ENCODE measurements around the gene PPP1R14B.

Gene PPP1R14B

GRCh38 chr11:64208086-64208795 is 38.5 kb downstream of the PPP1R14B start:
- no peak for DNase-seq

- no peak for DNase-seq
These were observed 39.3 kb downstream of the PPP1R14B start for GRCh38 chr11:64207256-64208085.

- no peak for DNase-seq
These were observed 40.1 kb downstream of the PPP1R14B start, which contains the start of gene FERMT3 for GRCh38 chr11:64206457-64207255. TSS of gene FERMT3 (plus strand) at chr11:64206721. CDS start at chr11:64207365, 644 bp downstream.

- DNase-seq = peak; percentile 92
These were observed 42.2 kb downstream of the PPP1R14B start for GRCh38 chr11:64204464-64204989.

- DNase-seq = no peak
These were observed 42.7 kb downstream of the PPP1R14B start for GRCh38 chr11:64204080-64204440.

DNA sequence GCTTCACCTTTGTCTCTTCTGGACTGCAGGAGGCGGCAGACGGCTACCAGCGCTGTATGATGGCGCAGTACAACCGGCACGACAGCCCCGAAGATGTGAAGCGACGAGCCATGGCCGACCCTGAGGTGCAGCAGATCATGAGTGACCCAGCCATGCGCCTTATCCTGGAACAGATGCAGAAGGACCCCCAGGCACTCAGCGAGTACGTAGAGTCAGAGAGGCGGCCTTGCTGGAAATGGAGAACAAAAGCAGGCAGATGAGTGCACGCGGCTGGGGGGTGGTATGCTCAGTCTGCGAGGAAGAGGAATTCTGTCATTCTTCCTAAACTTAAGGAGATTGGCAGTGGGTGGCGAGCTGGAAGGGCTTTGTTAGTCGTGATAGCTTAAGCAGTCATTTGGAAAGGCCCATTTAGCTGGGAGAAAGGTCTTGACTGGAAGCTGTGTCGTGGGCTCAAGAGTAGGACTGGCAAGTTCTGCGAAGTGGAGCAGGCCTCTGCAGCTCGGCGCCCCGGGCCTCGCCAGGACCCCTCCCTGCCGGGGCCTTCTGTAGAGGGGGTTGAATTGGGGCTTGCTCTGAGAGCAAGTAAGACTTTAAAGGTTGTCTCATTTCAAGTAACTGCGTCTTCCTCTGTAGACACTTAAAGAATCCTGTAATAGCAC is 43.2 kb downstream of the PPP1R14B start:
- DNase-seq = no peak

DNA sequence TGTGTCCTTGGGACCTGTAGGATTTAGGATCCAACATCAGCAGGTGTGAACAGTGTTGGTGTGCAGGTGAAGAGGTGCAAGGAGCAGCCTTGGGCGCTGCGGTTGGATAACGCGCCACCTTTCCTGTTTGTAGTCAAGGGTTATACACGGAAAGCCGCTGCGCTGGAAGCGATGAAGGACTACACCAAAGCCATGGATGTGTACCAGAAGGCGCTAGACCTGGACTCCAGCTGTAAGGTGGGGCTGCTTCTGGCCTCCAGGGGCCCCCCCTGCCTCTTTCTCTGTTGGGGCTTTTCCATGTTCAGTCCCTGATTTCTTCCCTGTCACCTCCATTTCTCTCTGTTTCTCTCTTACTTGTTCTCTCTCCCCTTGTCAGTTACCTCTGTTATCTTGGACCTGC is 43.8 kb downstream of the PPP1R14B start:
- no peak for DNase-seq

DNA sequence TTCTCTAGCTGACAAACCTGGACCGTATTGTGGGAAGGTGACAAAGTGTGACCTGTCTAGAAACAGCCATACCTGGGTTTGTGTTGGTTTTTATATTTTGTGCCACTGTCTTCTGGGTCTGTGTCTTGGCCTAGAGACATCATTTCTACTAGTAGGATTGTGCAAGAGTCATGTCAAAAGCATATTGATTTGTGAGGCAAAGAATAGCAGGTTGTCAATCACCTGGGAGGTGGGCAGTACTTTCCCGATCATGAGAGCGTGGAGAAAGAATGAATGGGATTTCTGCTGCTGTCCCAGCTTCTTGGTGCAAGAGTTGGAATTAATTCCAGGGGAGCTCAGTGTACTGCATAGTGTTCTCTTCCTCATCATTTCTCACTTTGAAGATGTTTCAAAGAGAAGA is 45.2 kb downstream of the PPP1R14B start:
- no peak for DNase-seq

DNA sequence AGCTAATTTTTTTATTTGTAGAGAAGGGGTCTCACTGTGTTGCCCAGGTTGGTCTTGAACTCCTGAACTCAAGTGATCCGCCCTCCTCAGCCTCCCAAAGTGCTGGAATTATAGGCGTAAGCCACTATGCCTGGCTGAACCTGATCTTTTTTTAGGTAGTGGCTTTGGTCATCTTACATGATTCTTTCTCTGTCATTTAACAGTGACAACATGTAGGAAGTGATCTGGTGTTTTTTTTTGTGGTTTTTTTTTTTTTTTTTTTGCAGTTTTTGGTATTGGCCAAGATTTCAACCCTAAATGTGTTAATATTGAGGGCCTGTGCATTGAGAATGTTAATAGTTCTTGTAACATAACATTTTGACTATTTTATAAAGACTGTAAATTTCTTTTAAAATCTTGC is 48.2 kb downstream of the PPP1R14B start:
- DNase-seq = no peak

- no peak for DNase-seq
These were observed 50.1 kb downstream of the PPP1R14B start for GRCh38 chr11:64196626-64197025.
